CD4-positive, CD25-positive, alpha-beta regulatory T cell (primary cell): ENCODE data around the gene PLK5. TPM values are rescaled to one million over a fixed set of nuclear protein-coding genes. Genes with fewer than 3 reads are reported as not detected.
A peak's percentile ranks its signal among the peaks of the same experiment; 100 is the strongest.

Source experiments
- ATAC-seq, 2 donors: fragments of 150-1000 bp; cut with Tn5 transposase; one replicate each; pipeline ENCODE4 v1.10.0; 2021; ENCODE audit warnings: low read depth in 2 of 2, moderate number of reproducible peaks in 2 of 2, moderate library complexity in 1 of 2
- DNase-seq, 3 donors: peaks; one replicate each; pipeline versions ENCODE4 v3.0.0 to v3.0.0-alpha.2; 2012 to 2022; ENCODE audit warnings: mixed read lengths in 1 of 3
- H3K27ac ChIP-seq: one replicate; pipeline ENCODE4 v1.7.0; 2013; ENCODE audit warnings: mild to moderate bottlenecking, low read length; ENCODE audit not compliant: insufficient read depth, poor library complexity, severe bottlenecking
- H3K27me3 ChIP-seq: one replicate; pipeline ENCODE4 v1.7.0; 2013; ENCODE audit warnings: low read length; ENCODE audit not compliant: control insufficient read depth, insufficient read depth
- H3K36me3 ChIP-seq: one replicate; pipeline ENCODE4 v1.7.0; 2013; ENCODE audit warnings: mild to moderate bottlenecking, low read length, moderate library complexity; ENCODE audit not compliant: control insufficient read depth, insufficient read depth
- H3K4me1 ChIP-seq: 2 replicates; pipeline ENCODE4 v1.7.0; 2013; ENCODE audit warnings: mild to moderate bottlenecking, low read length; ENCODE audit not compliant: insufficient read depth, control insufficient read depth, poor library complexity, severe bottlenecking
- H3K4me3 ChIP-seq: one replicate; pipeline ENCODE4 v1.7.0; 2013; ENCODE audit warnings: low read depth, mild to moderate bottlenecking, low read length, moderate library complexity
- H3K9me3 ChIP-seq, 2 experiments: 1 replicate in 1 of 2; 2 replicates in 1 of 2; pipeline ENCODE4 v1.7.0; 2013; ENCODE audit warnings: low read length in 2 of 2, mild to moderate bottlenecking in 1 of 2, moderate library complexity in 1 of 2; ENCODE audit not compliant: control insufficient read depth in 2 of 2
- H3K27ac Mint-ChIP-seq, 3 donors: one replicate each; pipeline ENCODE4 v1.8.0; 2020 to 2022; ENCODE audit warnings: mild to moderate bottlenecking in 3 of 3, mixed read lengths in 3 of 3, moderate library complexity in 2 of 3
- H3K27me3 Mint-ChIP-seq: one replicate; pipeline ENCODE4 v1.8.0; 2022; ENCODE audit warnings: mild to moderate bottlenecking, mixed read lengths
- H3K36me3 Mint-ChIP-seq: one replicate; pipeline ENCODE4 v1.8.0; 2020; ENCODE audit warnings: mixed read lengths
- H3K4me1 Mint-ChIP-seq, 4 donors: one replicate each; pipeline ENCODE4 v1.8.0; 2020 to 2022; ENCODE audit warnings: mixed read lengths in 4 of 4, mild to moderate bottlenecking in 1 of 4
- H3K4me3 Mint-ChIP-seq, 4 donors: one replicate each; pipeline ENCODE4 v1.8.0; 2020 to 2022; ENCODE audit warnings: mild to moderate bottlenecking in 4 of 4, mixed read lengths in 4 of 4, moderate library complexity in 3 of 4
- H3K9me3 Mint-ChIP-seq, 7 donors: one replicate each; pipeline ENCODE4 v1.8.0; 2020 to 2022; ENCODE audit warnings: mixed read lengths in 7 of 7, mild to moderate bottlenecking in 3 of 7, moderate library complexity in 2 of 7
- polyA plus RNA-seq, 4 donors: library from polyadenylated mRNA; unstranded; fragments of 300-500 nt; fragmentation: Illumina TruSeq; gene quantifications; one replicate each; pipeline ENCODE4 v1.2.3, GENCODE V29; 2021
- total RNA-seq: library from RNA; stranded (reverse); gene quantifications from one replicate; pipeline ENCODE4 v1.2.3, GENCODE V29; 2022

PLK5 gene
- total and polyA plus RNA-seq, 5 donors from 2014 or later = not detected

DNA sequence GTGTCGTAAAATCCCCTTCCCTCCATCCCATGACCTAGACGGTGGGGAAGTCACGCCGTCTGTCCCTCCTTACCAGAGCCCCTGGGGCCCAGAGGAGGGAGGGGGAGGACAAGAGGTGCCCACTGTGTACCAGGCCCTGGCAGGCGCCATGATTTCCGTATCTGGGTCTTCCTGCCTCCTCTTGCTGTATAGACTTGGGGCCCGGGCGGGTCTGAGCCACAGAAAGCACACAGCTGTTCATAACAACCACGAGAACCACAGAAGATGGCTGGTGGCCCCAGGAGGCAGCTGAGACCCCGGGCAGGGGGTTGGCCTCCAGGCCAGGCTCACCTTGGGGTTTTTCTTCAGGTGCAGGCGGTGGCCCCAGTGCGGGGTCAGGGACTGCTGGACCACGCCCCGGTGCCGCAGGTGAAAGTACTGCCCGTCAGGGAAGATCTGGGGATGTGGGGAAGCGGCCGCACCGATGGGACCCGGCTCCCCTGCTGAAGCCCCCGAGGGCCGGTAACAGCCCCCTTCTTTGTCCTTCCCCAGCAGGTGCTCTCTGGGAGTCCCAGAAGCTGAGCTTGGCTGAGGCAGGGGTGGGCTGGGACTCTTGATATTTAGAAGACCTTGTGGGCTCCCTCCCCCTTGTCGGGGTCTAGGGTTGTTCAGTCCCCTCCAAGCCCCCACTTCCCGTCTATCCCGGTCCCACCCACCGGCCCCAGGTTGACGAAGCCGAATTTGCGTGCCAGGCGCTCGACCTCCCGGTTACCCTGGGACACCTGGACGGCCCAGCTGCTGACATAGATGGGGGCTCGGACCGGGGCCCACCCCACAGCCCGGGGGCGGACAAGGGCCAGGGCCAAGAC, 34.2 kb upstream of the PLK5 start:
- ATAC-seq (no peak), DNase-seq (peak in 1 of 3 donors; percentile 40)
- Histone ChIP-seq H3K27ac (peak overlapping the region; percentile 17), H3K9me3 (no peaks in the 10 kb centered on the region), H3K4me1 (peaks cover 18% of the 10 kb centered on the region), H3K27me3 (no peaks in the 10 kb centered on the region), H3K4me3 (no peak overlapping the region), H3K36me3 (no peaks in the 10 kb centered on the region)
- Mint-ChIP-seq H3K4me1 (peaks cover 0 to 18% (median 5%) of the 10 kb centered on the region in 4 donors), H3K27me3 (peaks cover 12% of the 10 kb centered on the region), H3K36me3 (no peaks in the 10 kb centered on the region), H3K4me3 (peak overlapping the region; percentile 51 to 86 (median 74)), H3K27ac (no peak overlapping the region), H3K9me3 (no peaks in the 10 kb centered on the region)

DNA sequence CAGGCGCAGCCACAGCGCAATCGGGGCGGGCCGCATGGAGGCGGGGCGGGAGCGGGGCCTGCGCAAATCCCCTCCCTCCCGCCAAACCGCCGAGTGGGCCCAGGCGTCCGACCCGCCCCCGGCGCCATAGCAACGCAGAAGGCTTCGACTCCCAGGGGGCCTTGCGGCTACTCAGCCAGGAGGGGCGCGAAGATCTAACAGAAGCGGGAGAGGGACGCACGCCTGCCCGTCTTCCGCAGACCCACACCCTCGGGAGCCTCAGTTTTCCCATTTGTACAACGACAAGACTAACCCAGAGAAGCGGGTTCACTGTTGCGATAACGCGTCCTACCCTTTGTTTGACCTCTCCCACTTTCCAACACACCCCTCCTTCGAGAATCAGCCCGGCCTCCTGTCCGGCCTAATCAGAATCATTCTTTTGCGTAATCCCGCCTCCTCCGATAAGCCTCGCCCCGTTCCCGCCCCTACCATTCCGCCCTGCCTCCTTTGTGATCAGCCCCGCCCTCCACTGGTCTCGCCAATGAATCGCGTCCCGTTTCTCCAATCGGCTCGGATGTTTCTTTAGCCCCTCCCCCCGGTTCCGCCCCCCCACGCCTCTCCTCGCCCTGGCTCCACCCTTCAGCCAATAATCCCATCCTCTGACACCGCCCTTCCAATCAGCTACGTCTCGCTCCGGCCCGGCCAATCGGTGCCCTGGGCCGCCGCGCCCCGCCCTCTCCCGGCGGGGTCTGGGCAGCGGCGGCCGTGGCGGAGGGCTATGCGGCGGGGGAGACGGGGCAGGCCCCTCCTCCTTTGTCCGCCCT, 33.4 kb upstream of the PLK5 start, which contains the start of gene PCSK4:
PCSK4 (minus strand) TSS at position 40 of the 803 bp plus-strand sequence; CDS start at position 36, 4 bp downstream.
- peaks cover 12% of the 10 kb centered on the region for H3K27me3 Mint-ChIP-seq
- Histone ChIP-seq H3K36me3 (no peaks in the 10 kb centered on the region), H3K4me3 (peak within 1 kb of the TSS; percentile 76), H3K27ac (peak within 1 kb of the TSS; percentile 17), H3K4me1 (peaks cover 18% of the 10 kb centered on the region), H3K9me3 (no peaks in the 10 kb centered on the region), H3K27me3 (no peaks in the 10 kb centered on the region)
- peak within 1 kb of the TSS; percentile 86 to 91 (median 88) for H3K4me3 Mint-ChIP-seq
- DNase-seq = peak; percentile 95 to 99 (median 98)
- no peaks in the 10 kb centered on the region for H3K36me3 Mint-ChIP-seq
- peaks cover 0 to 18% (median 5%) of the 10 kb centered on the region in 4 donors for H3K4me1 Mint-ChIP-seq
- no peaks in the 10 kb centered on the region for H3K9me3 Mint-ChIP-seq
- peak within 1 kb of the TSS in 2 of 3 donors; percentile 89 to 94 for H3K27ac Mint-ChIP-seq
- ATAC-seq = peak; percentile 85 to 87

DNA sequence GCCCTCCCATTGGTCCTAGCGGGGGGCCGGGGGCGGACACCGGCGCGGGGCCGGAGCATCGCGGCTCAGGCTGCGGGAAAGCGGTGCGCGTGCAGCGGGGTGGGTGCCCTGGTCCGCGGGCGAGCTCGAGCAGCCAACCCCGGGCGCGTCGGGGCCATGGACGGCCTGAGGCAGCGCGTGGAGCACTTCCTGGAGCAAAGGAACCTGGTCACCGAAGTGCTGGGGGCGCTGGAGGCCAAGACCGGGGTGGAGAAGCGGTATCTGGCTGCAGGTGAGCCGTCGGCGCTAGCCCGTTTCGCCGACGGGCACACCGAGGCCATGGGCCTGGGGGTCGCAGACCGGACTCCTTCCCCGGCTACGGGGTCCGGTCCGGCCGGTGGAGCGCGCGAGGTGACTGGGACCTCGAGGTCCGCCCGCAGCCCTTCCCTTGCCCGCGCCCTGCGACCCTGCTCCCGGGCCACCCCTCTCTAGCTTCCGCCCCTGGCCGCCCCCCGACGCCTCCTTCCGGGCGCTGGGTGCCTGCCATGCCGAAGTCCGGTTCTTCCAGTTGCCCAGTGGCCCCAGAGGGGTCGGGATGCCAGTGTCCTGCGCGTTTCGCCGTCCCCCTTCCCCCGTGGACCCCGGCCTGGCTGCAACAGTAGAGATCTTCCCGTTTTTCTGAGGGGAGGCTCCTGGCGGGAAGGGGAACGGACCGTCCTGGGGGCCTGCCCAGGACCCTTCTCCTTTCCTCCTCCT, 32.6 kb upstream of the PLK5 start, which contains the start of gene REEP6:
REEP6 (plus strand) TSS at position 68 of the 735 bp plus-strand sequence; CDS start at position 157, 89 bp downstream.
- H3K36me3 ChIP-seq = no peaks in the 10 kb centered on the region

DNA sequence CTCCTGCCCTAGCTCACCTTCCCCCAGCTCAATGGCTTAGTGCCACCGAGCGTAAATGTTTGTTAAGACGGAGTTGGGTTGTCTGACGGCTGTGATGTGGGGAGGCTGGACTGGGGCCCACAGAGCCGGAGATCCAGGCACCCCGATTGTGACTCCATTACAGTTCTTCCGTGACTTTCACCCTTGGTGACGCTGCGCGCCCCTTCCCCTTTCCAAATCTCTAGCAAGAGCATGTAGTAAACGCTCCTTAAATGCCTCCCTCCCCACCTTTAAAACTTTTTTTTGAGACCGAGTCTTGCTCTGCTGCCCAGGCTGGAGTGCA, 32.1 kb upstream of the PLK5 start:
- Mint-ChIP-seq H3K9me3 (no peaks in the 10 kb centered on the region), H3K4me3 (peak overlapping the region; percentile 67 to 92 (median 82)), H3K27me3 (peaks cover 12% of the 10 kb centered on the region), H3K4me1 (peaks cover 0 to 18% (median 5%) of the 10 kb centered on the region in 4 donors), H3K27ac (peak overlapping the region; percentile 20 to 58 (median 46)), H3K36me3 (no peaks in the 10 kb centered on the region)
- H3K27ac ChIP-seq = no peak overlapping the region
- no peaks in the 10 kb centered on the region for H3K27me3 ChIP-seq
- no peak for DNase-seq
- H3K4me3 ChIP-seq = no peak overlapping the region
- H3K4me1 ChIP-seq = peaks cover 18% of the 10 kb centered on the region
- no peaks in the 10 kb centered on the region for H3K9me3 ChIP-seq
- H3K36me3 ChIP-seq = no peaks in the 10 kb centered on the region
- no peak for ATAC-seq

More for the DNA sequence above, 32.6 kb upstream of the PLK5 start, which contains the start of gene REEP6:
- DNase-seq = no peak
- ATAC-seq = no peak
- H3K36me3 Mint-ChIP-seq = no peaks in the 10 kb centered on the region
- H3K4me3 Mint-ChIP-seq = peak within 1 kb of the TSS; percentile 86 to 92 (median 90)
- H3K4me1 ChIP-seq = peaks cover 18% of the 10 kb centered on the region
- peak within 1 kb of the TSS; percentile 76 for H3K4me3 ChIP-seq
- peaks cover 12% of the 10 kb centered on the region for H3K27me3 Mint-ChIP-seq
- H3K27ac Mint-ChIP-seq = peak within 1 kb of the TSS; percentile 20 to 94 (median 89)
- H3K9me3 ChIP-seq = no peaks in the 10 kb centered on the region
- H3K9me3 Mint-ChIP-seq = no peaks in the 10 kb centered on the region
- peaks cover 0 to 18% (median 5%) of the 10 kb centered on the region in 4 donors for H3K4me1 Mint-ChIP-seq
- H3K27ac ChIP-seq = peak within 1 kb of the TSS; percentile 17
- H3K27me3 ChIP-seq = no peaks in the 10 kb centered on the region

DNA sequence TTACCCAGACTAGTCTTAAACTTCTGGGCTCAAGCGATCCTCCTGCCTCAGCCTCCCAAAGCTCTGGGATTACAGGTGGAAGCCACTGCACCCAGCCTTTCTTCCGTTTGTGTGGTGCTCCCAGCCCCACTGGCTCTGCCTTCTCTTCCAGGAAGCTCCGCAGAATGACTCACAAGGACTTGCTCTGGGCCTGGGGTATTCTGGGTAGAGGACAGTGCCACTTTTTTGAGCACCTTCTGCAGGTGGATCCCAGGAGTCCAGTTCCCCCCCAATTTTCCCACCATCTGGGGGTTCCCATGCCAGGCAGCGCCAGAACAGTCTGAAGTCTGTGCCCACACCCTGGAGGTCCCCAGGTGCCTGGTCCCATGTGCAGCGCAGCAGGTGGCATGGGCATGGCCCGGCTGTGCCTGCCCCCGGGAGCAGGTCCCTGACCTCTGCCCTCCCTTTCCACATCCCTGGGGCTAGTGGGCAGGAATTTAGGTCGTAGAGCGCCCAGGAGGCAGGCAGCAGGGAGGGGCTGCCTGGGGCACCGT, 31.3 kb upstream of the PLK5 start:
- H3K4me3 Mint-ChIP-seq = peak overlapping the region in 2 of 4 donors; percentile 35 to 67
- no peaks in the 10 kb centered on the region for H3K9me3 Mint-ChIP-seq
- H3K27me3 Mint-ChIP-seq = peaks cover 12% of the 10 kb centered on the region
- H3K4me3 ChIP-seq = no peak overlapping the region
- H3K36me3 ChIP-seq = no peaks in the 10 kb centered on the region
- DNase-seq (no peak), ATAC-seq (no peak)
- peaks cover 0 to 18% (median 5%) of the 10 kb centered on the region in 4 donors for H3K4me1 Mint-ChIP-seq
- no peaks in the 10 kb centered on the region for H3K27me3 ChIP-seq
- H3K9me3 ChIP-seq = no peaks in the 10 kb centered on the region
- peaks cover 18% of the 10 kb centered on the region for H3K4me1 ChIP-seq
- H3K27ac Mint-ChIP-seq = no peak overlapping the region
- H3K36me3 Mint-ChIP-seq = no peaks in the 10 kb centered on the region
- H3K27ac ChIP-seq = no peak overlapping the region

DNA sequence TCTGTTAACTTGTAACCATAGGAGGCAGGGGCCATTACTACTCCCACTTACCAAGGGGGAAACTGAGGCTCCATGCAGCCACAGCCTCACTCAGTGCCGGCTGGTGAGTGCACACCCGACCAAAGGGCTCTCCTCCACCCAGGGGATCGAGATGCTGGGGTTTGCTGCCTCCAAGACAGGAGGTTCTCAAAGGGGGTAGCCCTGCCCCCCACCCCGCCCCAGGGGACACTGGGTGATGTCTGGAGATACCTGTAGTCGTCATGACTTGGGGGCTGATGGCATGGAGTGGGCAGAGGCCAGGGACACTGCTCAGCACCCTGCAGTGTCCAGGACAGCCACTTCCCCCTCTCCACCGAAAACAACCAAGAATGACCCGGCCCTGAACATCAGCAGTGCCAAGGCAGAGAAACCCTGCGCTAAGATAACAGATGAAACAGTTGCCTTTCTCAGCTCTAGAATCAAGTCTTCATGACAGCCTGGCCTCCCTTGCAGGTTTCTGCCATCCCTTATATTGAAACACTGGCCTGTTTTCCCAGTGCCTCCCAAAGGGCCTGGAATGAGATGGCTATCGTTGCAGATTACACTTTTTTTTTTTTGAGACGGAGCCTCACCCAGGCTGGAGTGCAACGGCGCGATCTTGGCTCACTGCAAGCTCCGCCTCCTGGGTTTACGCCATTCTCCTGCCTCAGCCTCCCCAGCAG, 29.6 kb upstream of the PLK5 start:
- Mint-ChIP-seq H3K4me3 (peak overlapping the region in 2 of 4 donors; percentile 19 to 50), H3K27me3 (peaks cover 12% of the 10 kb centered on the region), H3K36me3 (no peaks in the 10 kb centered on the region), H3K27ac (no peak overlapping the region), H3K9me3 (no peaks in the 10 kb centered on the region), H3K4me1 (peaks cover 0 to 17% (median 5%) of the 10 kb centered on the region in 4 donors)
- H3K27me3 ChIP-seq = no peaks in the 10 kb centered on the region
- H3K27ac ChIP-seq = no peak overlapping the region
- DNase-seq (no peak), ATAC-seq (no peak)
- no peak overlapping the region for H3K4me3 ChIP-seq
- H3K4me1 ChIP-seq = peaks cover 17% of the 10 kb centered on the region
- no peaks in the 10 kb centered on the region for H3K9me3 ChIP-seq
- no peaks in the 10 kb centered on the region for H3K36me3 ChIP-seq
